OCI-LY3 (cell line): ENCODE results near the gene EML1.

Source experiments
- EZH2phosphoT487 ChIP-seq: fragments of 200-600 bp; shearing (Covaris generic); IDR thresholded peaks from 2 replicates; pipeline ENCODE4 v1.6.1; 2018; ENCODE audit warnings: antibody characterized with exemption, mixed run types, low read depth
- TF ChIP-seq, protein P1 (sequence below): fragments of 200-600, 300-600 bp; sonication (generic); IDR thresholded peaks from 2 replicates; pipeline ENCODE4 v1.5.1; 2014; ENCODE audit warnings: antibody characterized with exemption, low read length, low read depth

DNA sequence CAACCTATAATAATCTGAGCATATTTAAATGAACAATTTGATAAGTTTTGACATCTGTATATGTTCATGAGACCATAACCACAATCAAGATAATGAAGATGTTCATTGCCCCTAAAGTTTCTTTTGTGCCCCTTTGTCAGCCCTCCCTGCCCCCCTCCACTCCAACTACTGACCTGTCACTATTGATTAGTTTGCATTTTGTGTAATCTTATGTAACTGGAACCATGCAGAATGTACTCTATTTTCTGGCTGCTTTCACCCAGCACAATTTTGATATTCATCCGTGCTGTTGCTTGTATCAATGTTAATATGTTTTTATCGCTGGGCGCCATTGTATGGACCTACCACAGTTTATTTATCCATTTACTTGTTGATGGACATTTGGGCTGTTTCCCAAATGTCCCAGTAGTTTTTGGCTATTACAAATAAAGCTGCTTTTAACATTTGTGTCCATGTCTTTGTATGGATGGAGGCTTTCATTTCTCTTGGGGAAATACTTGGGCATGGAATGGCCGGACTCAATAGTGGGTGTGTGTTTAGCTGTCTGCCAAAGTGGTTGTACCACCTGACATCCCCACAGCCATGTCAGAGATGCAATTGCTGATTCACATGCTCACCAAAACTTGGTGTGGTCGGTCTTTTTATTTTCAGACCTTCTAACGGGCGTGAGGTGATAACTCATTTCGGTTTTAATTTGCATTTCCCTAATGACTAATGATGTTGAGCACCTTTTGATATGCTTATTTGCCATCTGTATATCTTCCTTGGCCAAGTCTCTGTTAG lies 38.9 kb downstream of the EML1 start:
- TF ChIP-seq, protein P1, sequence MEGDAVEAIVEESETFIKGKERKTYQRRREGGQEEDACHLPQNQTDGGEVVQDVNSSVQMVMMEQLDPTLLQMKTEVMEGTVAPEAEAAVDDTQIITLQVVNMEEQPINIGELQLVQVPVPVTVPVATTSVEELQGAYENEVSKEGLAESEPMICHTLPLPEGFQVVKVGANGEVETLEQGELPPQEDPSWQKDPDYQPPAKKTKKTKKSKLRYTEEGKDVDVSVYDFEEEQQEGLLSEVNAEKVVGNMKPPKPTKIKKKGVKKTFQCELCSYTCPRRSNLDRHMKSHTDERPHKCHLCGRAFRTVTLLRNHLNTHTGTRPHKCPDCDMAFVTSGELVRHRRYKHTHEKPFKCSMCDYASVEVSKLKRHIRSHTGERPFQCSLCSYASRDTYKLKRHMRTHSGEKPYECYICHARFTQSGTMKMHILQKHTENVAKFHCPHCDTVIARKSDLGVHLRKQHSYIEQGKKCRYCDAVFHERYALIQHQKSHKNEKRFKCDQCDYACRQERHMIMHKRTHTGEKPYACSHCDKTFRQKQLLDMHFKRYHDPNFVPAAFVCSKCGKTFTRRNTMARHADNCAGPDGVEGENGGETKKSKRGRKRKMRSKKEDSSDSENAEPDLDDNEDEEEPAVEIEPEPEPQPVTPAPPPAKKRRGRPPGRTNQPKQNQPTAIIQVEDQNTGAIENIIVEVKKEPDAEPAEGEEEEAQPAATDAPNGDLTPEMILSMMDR, result no peak
- TF ChIP-seq EZH2phosphoT487, result no peak
